Activated naive CD8-positive, alpha-beta T cell treated with anti-CD3 and anti-CD28 coated beads, Interleukin-2, amount 50 U/mL, for 16 hours (primary cell): ENCODE results near the gene SLC6A3.
"Not testable (repeated sequence)": the region's sequence is repeated elsewhere in the genome, so short reads cannot be mapped to it uniquely, and the experiment has no call there.

Source experiments
- DNase-seq: peaks from one replicate; pipeline ENCODE4 v3.0.0-alpha.2; 2020; ENCODE audit warnings: low read depth, low spot score

SLC6A3 gene

GRCh38 chr5:1478271-1479035 is 33.2 kb upstream of the SLC6A3 start:
- DNase-seq, result no peak

DNA sequence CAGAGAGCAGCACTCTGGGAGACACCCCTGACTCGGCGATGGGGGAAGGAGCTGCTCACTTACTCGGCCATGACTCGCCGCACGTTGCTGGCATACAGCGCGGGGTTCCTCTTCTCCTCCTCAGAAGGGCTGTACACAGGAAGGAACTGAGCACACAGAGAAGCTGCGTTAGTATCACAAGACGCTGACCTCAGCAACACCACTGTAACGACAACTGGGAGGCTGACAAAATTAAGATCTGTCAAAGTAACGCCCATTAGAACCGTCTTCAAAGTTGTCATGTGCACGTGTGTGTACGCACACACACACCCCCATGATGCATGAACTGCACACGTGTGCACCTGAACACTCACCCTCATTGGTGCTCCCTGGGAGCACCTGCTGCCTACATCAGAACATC is 32.1 kb upstream of the SLC6A3 start:
- no peak for DNase-seq

- no peak for DNase-seq
Measured at GRCh38 chr5:1476967-1477310, 31.7 kb upstream of the SLC6A3 start.

DNA sequence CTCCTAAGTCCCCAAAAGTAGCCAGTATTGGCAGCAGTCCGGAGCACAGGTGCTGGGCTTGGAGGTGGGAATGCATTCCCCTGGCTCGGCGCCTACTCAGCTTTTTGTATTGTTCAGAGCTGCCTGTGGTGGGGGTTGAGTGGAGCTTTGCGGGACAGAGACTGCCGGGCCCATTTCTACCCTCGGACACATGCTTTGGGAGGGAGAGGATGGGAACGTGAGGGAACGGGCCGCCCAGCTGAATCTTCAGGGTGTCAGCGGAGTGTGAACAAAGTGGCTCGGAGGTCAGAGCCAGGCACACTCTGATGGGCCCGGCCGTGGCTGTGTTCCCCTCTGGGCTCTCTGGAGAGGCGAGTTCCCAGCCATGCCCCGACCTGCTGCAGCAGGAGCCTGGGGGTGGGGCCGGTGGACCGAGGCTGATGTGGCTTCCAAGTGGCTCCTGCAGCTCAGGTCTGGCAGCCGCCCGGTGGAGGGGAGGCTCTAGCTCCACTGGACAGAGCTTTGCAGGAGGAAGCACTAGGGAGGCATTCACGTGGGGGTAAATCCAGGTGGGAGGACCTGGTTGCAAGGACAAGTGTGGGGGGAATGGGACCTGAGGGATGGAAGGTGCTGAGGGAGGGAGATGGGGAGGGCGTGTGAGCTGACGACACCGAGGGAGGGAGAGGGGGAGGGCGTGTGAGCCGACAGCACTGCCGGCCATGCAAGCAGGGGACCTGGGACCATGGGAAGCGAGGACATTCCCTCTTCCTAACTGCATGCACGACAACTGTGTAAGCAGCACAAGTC is 31.1 kb upstream of the SLC6A3 start:
- no peak for DNase-seq

- not testable (repeated sequence) for DNase-seq
Measured at GRCh38 chr5:1475544-1475900, 30.3 kb upstream of the SLC6A3 start.

- no peak for DNase-seq
Measured at GRCh38 chr5:1474866-1475543, 29.8 kb upstream of the SLC6A3 start.

GRCh38 chr5:1474183-1474839 is 29.1 kb upstream of the SLC6A3 start:
- DNase-seq, result no peak

DNA sequence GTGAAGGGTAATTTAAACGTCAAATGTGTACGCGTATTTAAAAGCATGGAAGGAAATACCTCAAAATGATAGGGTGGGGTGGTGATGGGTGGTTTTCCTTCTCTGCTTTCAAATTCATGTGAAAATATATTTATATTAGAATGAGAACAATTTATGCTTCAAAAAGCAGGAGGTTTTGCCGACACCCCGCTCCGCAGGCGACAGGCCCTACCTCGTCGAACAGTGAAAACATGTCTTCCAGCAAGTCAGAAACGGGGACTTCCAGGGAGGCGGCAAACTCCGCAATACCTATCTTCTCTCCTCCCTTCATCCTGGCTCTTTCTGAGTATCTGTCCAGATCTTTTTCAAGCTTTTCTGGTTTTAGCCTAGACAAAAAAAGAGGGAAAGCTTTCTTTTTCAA is 28.5 kb upstream of the SLC6A3 start:
- no peak for DNase-seq

DNA sequence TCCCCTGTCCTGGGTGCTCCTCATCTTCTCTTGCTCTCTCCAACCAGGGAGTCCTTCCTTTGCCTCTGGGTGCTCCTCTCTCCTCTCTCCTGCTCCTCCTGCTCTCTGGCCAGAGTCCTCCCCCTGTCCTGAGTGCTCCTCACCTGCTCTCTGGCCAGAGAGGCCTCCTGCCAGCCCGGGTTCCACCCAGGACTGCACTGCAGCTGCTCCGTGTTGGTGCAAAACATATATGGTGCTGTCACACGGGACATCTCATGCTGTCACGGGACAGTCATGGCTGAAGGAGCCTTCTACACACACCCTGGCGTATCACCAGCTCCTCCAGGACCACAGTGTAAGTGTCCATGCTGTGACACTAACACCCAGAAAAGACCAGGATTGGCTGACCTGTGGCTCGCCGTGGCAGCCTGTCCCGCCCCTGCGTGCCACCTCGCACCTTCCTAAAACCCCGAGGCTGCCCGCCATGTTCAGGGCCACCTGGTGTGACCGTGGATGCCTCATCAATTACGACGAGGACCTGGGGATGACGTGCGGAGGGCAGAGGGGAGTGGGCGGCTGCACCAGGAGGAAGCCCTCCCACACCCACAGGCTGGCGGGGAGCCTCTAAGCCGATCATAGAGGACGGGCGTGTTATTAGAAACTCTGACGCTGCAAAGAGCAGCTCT is 27.9 kb upstream of the SLC6A3 start:
- DNase-seq, result no peak

- DNase-seq, result no peak
Measured at GRCh38 chr5:1471997-1472963, 27.0 kb upstream of the SLC6A3 start.

- no peak for DNase-seq
Measured at GRCh38 chr5:1471240-1471853, 26.1 kb upstream of the SLC6A3 start.

DNA sequence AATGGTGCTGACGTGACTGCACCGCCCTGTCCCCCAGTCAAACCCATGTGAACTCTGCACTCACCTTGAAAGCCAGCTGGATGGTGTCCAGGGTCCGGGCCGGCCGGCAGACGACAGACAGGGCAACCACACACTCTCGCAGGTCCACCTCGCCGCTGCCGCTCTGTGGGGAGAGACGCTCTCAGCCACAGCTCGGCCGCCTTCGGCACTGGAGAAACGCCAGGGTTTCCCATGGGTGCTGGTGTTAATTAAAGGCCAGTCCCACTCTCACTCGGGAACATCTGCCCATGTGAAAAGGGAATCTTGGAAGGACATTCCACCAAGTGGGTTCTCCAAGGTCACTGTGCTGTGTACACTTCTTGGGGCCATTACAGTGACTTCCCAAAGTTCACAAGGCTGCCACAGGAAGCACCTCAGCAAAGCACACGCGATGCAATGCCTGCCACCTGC is 25.5 kb upstream of the SLC6A3 start:
- DNase-seq, result no peak

GRCh38 chr5:1468629-1469527 is 23.6 kb upstream of the SLC6A3 start:
- no peak for DNase-seq

- DNase-seq, result no peak
Measured at GRCh38 chr5:1468247-1468612, 23.0 kb upstream of the SLC6A3 start.

DNA sequence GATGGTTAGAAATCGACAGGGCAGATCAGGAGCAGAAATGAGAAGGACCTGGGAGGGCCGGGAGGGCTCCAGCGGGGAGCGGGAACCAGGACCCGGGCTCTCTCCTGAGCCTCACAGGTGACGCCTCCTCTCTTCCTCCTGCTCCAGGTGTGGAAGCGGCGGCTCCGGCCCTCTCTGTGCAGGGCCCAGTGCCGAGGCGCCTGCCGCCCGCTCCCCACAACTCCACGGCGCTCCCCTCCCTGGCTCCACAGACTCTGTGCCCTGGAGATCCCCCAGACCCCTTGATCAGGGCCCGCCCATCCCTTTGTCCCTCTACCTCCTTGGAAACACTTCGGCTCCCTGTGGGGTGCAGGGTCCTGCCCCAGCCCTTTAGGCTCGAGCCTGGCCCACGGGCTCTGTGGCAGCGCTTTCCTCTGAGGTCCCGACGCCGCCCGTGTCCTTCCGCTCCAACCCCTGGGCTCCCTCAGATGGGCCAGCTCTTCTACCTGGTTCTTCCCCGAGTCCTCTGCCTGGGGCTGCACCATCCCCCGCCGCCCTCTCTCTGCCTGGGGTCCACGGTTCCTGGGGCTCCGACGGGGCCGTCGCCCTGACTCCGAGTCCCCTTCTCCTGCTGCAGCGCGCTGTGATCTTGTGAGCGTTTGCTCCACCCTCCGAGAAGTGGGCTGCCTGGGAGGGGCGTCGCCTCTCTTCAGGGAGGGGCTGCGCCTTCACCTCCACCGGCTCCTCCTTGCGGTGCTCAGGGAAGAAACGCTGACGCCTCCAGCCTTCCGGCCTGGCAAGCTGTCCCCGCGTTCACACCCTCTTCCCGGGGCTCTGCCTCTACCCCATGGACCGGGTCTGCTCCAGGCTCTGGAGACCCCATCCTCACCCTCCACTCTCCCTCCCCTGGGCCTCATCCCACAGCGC is 22.4 kb upstream of the SLC6A3 start:
- no peak for DNase-seq

DNA sequence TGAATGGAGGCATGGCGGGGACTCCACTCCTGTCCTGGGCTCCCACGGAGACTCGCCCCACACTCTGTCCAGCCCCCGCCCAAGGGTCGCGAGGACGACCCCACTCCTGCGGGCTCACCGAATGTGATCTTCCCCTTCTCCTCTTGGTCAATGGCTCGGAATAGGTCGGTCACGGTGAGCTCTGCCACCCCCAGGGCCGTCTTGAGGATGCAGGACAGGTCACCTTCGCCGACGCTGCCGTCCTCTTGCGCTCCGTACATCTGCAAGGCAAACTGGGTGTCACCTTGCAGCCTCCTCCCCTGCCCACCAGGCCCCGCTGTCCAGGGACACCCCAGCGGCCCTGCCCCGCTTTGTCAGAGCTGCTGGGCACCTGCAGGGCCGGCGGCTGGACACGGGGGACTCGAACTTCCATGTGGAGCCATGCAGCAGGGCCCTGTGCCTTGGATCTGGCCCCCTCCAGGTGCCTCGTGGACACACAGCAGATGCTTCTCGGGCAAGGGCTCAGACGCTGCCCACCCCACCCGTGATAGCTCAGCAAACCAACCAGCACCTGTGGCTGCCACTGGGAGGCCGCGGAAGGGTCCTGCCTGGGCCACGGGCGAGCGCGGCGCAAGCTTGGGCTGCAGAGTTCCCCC is 21.5 kb upstream of the SLC6A3 start:
- no peak for DNase-seq

GRCh38 chr5:1465966-1466471 is 20.8 kb upstream of the SLC6A3 start:
- DNase-seq, result no peak
